T-helper 2 cell treated with Interferon-gamma antibody and Interleukin-4, amounts not matched to agents 100 ng/mL and 5 ng/mL, for 36 hours (primary cell): ENCODE results near the gene KLF9. TPM values are rescaled to one million over a fixed set of nuclear protein-coding genes. Genes with fewer than 3 reads are reported as not detected.

ENCODE experiments used
- intact Hi-C: fragments of 100-400 bp; cut with micrococcal nuclease; formaldehyde crosslinking; loops from one replicate; pipeline ENCODE4 v1.15.1; 2023
- total RNA-seq: library from RNA; stranded (reverse); gene quantifications from 2 replicates; pipeline ENCODE4 v1.2.3, GENCODE V29; 2022

Gene KLF9
- 9.9 and 10.2 TPM in 2 replicates for total RNA-seq

- intact Hi-C loops: loop anchor here (1.0 to 10.0 kb wide), 6 partner anchors 149 to 1489 kb away; partner anchors contain the start of genes CEMIP2 and TJP2
Observed at GRCh38 chr9:70413799-70414775, at the start of gene KLF9. Gene KLF9, minus strand, starts transcription at chr9:70414657. Its CDS starts 1,294 bp downstream, at chr9:70413363.

GRCh38 chr9:70463877-70464276 is 49.4 kb upstream of the KLF9 start:
- intact Hi-C loops: no loop called here

GRCh38 chr9:70462300-70462699 is 47.8 kb upstream of the KLF9 start:
- intact Hi-C loops: no loop called here

- intact Hi-C loops: no loop called here
Observed at GRCh38 chr9:70457235-70457634, 42.8 kb upstream of the KLF9 start.

- intact Hi-C loops: no loop called here
Observed at GRCh38 chr9:70455993-70456704, 41.7 kb upstream of the KLF9 start.

GRCh38 chr9:70452365-70452764 is 37.9 kb upstream of the KLF9 start:
- intact Hi-C loops: no loop called here

- intact Hi-C loops: no loop called here
Observed at GRCh38 chr9:70451765-70452164, 37.3 kb upstream of the KLF9 start.

- intact Hi-C loops: no loop called here
Observed at GRCh38 chr9:70450738-70451137, 36.3 kb upstream of the KLF9 start.

- intact Hi-C loops: no loop called here
Observed at GRCh38 chr9:70449461-70449860, 35.0 kb upstream of the KLF9 start.

- intact Hi-C loops: no loop called here
Observed at GRCh38 chr9:70448919-70449318, 34.5 kb upstream of the KLF9 start.

- intact Hi-C loops: no loop called here
Observed at GRCh38 chr9:70444904-70445303, 30.4 kb upstream of the KLF9 start.

- intact Hi-C loops: no loop called here
Observed at GRCh38 chr9:70442328-70442848, 27.9 kb upstream of the KLF9 start.

- intact Hi-C loops: no loop called here
Observed at GRCh38 chr9:70441622-70442021, 27.2 kb upstream of the KLF9 start.

- intact Hi-C loops: no loop called here
Observed at GRCh38 chr9:70439991-70440706, 25.7 kb upstream of the KLF9 start.

GRCh38 chr9:70438341-70438928 is 24.0 kb upstream of the KLF9 start:
- intact Hi-C loops: no loop called here

- intact Hi-C loops: no loop called here
Observed at GRCh38 chr9:70435948-70436347, 21.5 kb upstream of the KLF9 start.

- intact Hi-C loops: no loop called here
Observed at GRCh38 chr9:70429899-70430298, 15.4 kb upstream of the KLF9 start.

GRCh38 chr9:70428781-70429180 is 14.3 kb upstream of the KLF9 start:
- intact Hi-C loops: no loop called here

GRCh38 chr9:70427161-70427945 is 12.9 kb upstream of the KLF9 start:
- intact Hi-C loops: no loop called here

GRCh38 chr9:70425192-70425591 is 10.7 kb upstream of the KLF9 start:
- intact Hi-C loops: no loop called here
